Kidney (tissue), 14 donors: Measurements from ENCODE around the gene AHNAK. TPM values are rescaled to one million over a fixed set of nuclear protein-coding genes. Genes with fewer than 3 reads are reported as not detected.

ENCODE experiments used
- DNase-seq, 5 donors: peaks; one replicate each; pipeline ENCODE4 v3.0.0-alpha.2; 2013 to 2020
- FAIRE-seq: peaks from 2 replicates; lab custom pipeline; 2012; peaks lifted over from hg19 to GRCh38; lab: Jason Lieb, UNC
- H3K27ac ChIP-seq, 2 donors: one replicate each; pipeline ENCODE4 v1.7.0; 2013; ENCODE audit warnings: low read depth in 2 of 2, low read length in 2 of 2, inconsistent platforms in 1 of 2
- H3K27me3 ChIP-seq: one replicate; pipeline ENCODE4 v1.7.1; 2013; ENCODE audit warnings: low read length, inconsistent platforms; ENCODE audit not compliant: control insufficient read depth, insufficient read depth
- H3K36me3 ChIP-seq, 3 donors: one replicate each; pipeline versions ENCODE4 v1.7.0 to v1.7.1; 2013; ENCODE audit warnings: low read length in 3 of 3, control low read depth in 1 of 3, inconsistent platforms in 1 of 3; ENCODE audit not compliant: insufficient read depth in 3 of 3, control insufficient read depth in 2 of 3
- H3K4me1 ChIP-seq, 3 donors: one replicate each; pipeline versions ENCODE4 v1.7.0 to v1.7.1; 2013; ENCODE audit warnings: low read length in 3 of 3, inconsistent platforms in 1 of 3, low read depth in 1 of 3; ENCODE audit not compliant: control insufficient read depth in 2 of 3, insufficient read depth in 2 of 3
- H3K4me3 ChIP-seq, 3 donors: one replicate each; pipeline versions ENCODE4 v1.7.0 to v1.8.1; 2013; ENCODE audit warnings: low read length in 3 of 3, control low read depth in 1 of 3, inconsistent platforms in 1 of 3
- H3K9ac ChIP-seq, 3 donors: one replicate each; pipeline versions ENCODE4 v1.7.0 to v1.7.1; 2013; ENCODE audit warnings: low read length in 3 of 3, control low read depth in 1 of 3, inconsistent platforms in 1 of 3
- H3K9me3 ChIP-seq, 3 donors: one replicate each; pipeline versions ENCODE4 v1.7.0 to v1.7.1; 2013; ENCODE audit warnings: low read length in 3 of 3, control low read depth in 1 of 3, inconsistent platforms in 1 of 3; ENCODE audit not compliant: control insufficient read depth in 2 of 3, insufficient read depth in 1 of 3
- intact Hi-C: fragments of 100-400 bp; cut with DNase I; formaldehyde crosslinking; loops from one replicate; pipeline ENCODE4 v1.11.1; 2022
- polyA plus RNA-seq: library from polyadenylated mRNA; stranded (reverse); fragments of 350-450 nt; fragmentation: Illumina TruSeq; extraction: RNeasy Lipid Tissue Mini Kit (QIAGEN cat#74804); gene quantifications from one replicate; pipeline ENCODE4 v1.2.3, GENCODE V29; 2014; ENCODE audit warnings: low read depth, low replicate concordance; ENCODE audit not compliant: insufficient read depth
- total RNA-seq: library from RNA; stranded (reverse); fragmentation: NEBNext Ultra II Directional; extraction: Animal tissue kit (Norgen Biotek cat#: 25700); gene quantifications from one replicate; pipeline ENCODE4 v1.2.1, GENCODE V29; 2021
- TF ChIP-seq, protein P1 (sequence below): IDR thresholded peaks from 3 replicates; pipeline ENCODE4 v1.5.1; 2012; ENCODE audit warnings: mild to moderate bottlenecking, moderate library complexity, borderline replicate concordance; ENCODE audit not compliant: insufficient read depth; ENCODE audit errors: extremely low read depth
- donor health status: control.
- donor health status: control.
- donor health status: control.
- donor health status: control.
- donor health status: control.
- donor health status: DM: yes; HTN: yes; CAD: no.
- donor health status: Normal renal cell carcinoma (clear cell type).

The AHNAK gene
- total and polyA plus RNA-seq, 2 donors from 2014 or later, result 36.6 to 700 TPM

DNA sequence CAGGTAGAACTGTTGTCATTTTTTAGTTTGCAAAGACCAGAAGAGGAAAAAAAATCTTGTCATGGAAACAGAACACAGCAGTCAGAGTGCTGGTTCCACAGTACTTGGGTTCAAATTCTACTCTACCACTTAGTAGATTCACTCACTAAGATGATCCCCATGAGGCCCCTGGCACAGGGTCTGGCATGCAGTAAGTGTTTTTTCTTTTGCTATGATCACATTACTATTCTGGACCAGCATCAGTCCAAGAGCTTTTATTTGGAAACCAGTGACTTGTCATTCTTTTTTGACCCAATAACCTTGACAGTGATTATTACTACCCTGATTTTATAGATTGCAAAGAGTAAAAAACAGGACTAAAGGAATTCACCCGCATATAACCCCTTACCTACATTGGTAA, 23.0 kb upstream of the AHNAK start:
- intact Hi-C loops, result no loop called here
- H3K9ac ChIP-seq, result no peak overlapping the region
- TF ChIP-seq, protein P1, sequence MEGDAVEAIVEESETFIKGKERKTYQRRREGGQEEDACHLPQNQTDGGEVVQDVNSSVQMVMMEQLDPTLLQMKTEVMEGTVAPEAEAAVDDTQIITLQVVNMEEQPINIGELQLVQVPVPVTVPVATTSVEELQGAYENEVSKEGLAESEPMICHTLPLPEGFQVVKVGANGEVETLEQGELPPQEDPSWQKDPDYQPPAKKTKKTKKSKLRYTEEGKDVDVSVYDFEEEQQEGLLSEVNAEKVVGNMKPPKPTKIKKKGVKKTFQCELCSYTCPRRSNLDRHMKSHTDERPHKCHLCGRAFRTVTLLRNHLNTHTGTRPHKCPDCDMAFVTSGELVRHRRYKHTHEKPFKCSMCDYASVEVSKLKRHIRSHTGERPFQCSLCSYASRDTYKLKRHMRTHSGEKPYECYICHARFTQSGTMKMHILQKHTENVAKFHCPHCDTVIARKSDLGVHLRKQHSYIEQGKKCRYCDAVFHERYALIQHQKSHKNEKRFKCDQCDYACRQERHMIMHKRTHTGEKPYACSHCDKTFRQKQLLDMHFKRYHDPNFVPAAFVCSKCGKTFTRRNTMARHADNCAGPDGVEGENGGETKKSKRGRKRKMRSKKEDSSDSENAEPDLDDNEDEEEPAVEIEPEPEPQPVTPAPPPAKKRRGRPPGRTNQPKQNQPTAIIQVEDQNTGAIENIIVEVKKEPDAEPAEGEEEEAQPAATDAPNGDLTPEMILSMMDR, result no peak

GRCh38 chr11:62567018-62567633, 20.5 kb upstream of the AHNAK start:
- intact Hi-C loops, result no loop called here
- Histone ChIP-seq H3K9me3 (no peaks in the 10 kb centered on the region), H3K27ac (no peak overlapping the region), H3K4me1 (peaks cover 0 to 3% (median 0%) of the 10 kb centered on the region in 3 donors), H3K4me3 (no peak overlapping the region), H3K27me3 (no peaks in the 10 kb centered on the region), H3K9ac (no peak overlapping the region), H3K36me3 (peaks cover 15 to 57% (median 30%) of the 10 kb centered on the region in 3 donors)
- TF ChIP-seq, protein P1, result no peak
- DNase-seq (peak in 1 of 5 donors; percentile 15), FAIRE-seq (no peak)

More for the DNA sequence above, 23.0 kb upstream of the AHNAK start:
- Histone ChIP-seq H3K27ac (no peak overlapping the region), H3K27me3 (no peaks in the 10 kb centered on the region), H3K4me3 (no peak overlapping the region), H3K36me3 (peaks cover 15 to 52% (median 26%) of the 10 kb centered on the region in 3 donors), H3K4me1 (peaks cover 0 to 11% (median 6%) of the 10 kb centered on the region in 3 donors), H3K9me3 (no peaks in the 10 kb centered on the region)
- no peak for FAIRE-seq
- DNase-seq, result no peak

- no peak for FAIRE-seq
- H3K27ac ChIP-seq, result no peak overlapping the region
- H3K36me3 ChIP-seq, result peaks cover 17 to 56% (median 30%) of the 10 kb centered on the region in 3 donors
- H3K4me1 ChIP-seq, result peaks cover 0 to 3% (median 0%) of the 10 kb centered on the region in 3 donors
- no peaks in the 10 kb centered on the region for H3K27me3 ChIP-seq
- H3K4me3 ChIP-seq, result no peak overlapping the region
- intact Hi-C loops, result no loop called here
- H3K9me3 ChIP-seq, result no peaks in the 10 kb centered on the region
- TF ChIP-seq, protein P1, result no peak
- no peak for DNase-seq
- H3K9ac ChIP-seq, result no peak overlapping the region
These were observed 19.6 kb upstream of the AHNAK start for GRCh38 chr11:62566247-62566646.
